GM23338 (cell line): ENCODE results near the gene WARS2.

ENCODE experiments used
- CTCF ChIP-seq, 2 experiments: fragments of 200-600 bp in 1 of 2; sonication (generic) in 1 of 2; conservative IDR thresholded peaks; 2 replicates each; pipeline versions ENCODE4 v1.5.1 to v1.6.1; 2016 to 2017; ENCODE audit warnings: antibody characterized with exemption in 2 of 2, low read depth in 2 of 2, mild to moderate bottlenecking in 2 of 2, moderate library complexity in 1 of 2
- EZH2 ChIP-seq: fragments of 200-600 bp; sonication (generic); IDR thresholded peaks from one replicate; pipeline ENCODE4 v1.8.0; 2017; ENCODE audit warnings: antibody characterized with exemption, mild to moderate bottlenecking, low read depth; ENCODE audit not compliant: unreplicated experiment
- EZH2phosphoT487 ChIP-seq: fragments of 200-600 bp; sonication (generic); IDR thresholded peaks from one replicate; pipeline ENCODE4 v1.8.1; 2018; ENCODE audit warnings: antibody characterized with exemption; ENCODE audit not compliant: unreplicated experiment
- NANOG ChIP-seq: IDR thresholded peaks from 2 replicates; pipeline ENCODE4 v1.6.1; 2016; ENCODE audit warnings: antibody characterized with exemption, borderline replicate concordance
- POLR2AphosphoS5 ChIP-seq: IDR thresholded peaks from 2 replicates; pipeline ENCODE4 v1.6.1; 2016; ENCODE audit warnings: antibody characterized with exemption, low read depth
- STAT1 ChIP-seq: IDR thresholded peaks from one replicate; pipeline ENCODE4 v1.6.1; 2016; ENCODE audit warnings: antibody characterized with exemption; ENCODE audit not compliant: unreplicated experiment
- ZNF114 ChIP-seq: fragments of 250-450 bp; sonication (Bioruptor Pico); IDR thresholded peaks from 2 replicates; pipeline ENCODE4 v1.5.0; 2020; ENCODE audit warnings: mild to moderate bottlenecking, moderate library complexity
- ZNF331 ChIP-seq: fragments of 250-450 bp; sonication (Bioruptor Pico); IDR thresholded peaks from 2 replicates; pipeline ENCODE4 v1.5.0; 2020; ENCODE audit warnings: low read depth, mild to moderate bottlenecking, moderate library complexity
- TF ChIP-seq, protein P1 (sequence below): IDR thresholded peaks from one replicate; pipeline ENCODE4 v1.6.1; 2018; ENCODE audit warnings: antibody characterized with exemption; ENCODE audit not compliant: unreplicated experiment

- TF ChIP-seq CTCF (conservative IDR thresholded peaks at IDR 0.05; ENCODE audit: low read depth in 2 of 2), result no peak
- TF ChIP-seq NANOG, result no peak
- TF ChIP-seq ZNF114 (CRISPR knock-in tag), result no peak
- TF ChIP-seq, protein P1, sequence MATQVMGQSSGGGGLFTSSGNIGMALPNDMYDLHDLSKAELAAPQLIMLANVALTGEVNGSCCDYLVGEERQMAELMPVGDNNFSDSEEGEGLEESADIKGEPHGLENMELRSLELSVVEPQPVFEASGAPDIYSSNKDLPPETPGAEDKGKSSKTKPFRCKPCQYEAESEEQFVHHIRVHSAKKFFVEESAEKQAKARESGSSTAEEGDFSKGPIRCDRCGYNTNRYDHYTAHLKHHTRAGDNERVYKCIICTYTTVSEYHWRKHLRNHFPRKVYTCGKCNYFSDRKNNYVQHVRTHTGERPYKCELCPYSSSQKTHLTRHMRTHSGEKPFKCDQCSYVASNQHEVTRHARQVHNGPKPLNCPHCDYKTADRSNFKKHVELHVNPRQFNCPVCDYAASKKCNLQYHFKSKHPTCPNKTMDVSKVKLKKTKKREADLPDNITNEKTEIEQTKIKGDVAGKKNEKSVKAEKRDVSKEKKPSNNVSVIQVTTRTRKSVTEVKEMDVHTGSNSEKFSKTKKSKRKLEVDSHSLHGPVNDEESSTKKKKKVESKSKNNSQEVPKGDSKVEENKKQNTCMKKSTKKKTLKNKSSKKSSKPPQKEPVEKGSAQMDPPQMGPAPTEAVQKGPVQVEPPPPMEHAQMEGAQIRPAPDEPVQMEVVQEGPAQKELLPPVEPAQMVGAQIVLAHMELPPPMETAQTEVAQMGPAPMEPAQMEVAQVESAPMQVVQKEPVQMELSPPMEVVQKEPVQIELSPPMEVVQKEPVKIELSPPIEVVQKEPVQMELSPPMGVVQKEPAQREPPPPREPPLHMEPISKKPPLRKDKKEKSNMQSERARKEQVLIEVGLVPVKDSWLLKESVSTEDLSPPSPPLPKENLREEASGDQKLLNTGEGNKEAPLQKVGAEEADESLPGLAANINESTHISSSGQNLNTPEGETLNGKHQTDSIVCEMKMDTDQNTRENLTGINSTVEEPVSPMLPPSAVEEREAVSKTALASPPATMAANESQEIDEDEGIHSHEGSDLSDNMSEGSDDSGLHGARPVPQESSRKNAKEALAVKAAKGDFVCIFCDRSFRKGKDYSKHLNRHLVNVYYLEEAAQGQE, result no peak
- TF ChIP-seq POLR2AphosphoS5, result no peak
- no peak for TF ChIP-seq EZH2
- no peak for TF ChIP-seq EZH2phosphoT487
- TF ChIP-seq ZNF331 (CRISPR knock-in tag), result no peak
- no peak for TF ChIP-seq STAT1
Measured at GRCh38 chr1:119160866-119161265, 20.4 kb upstream of the WARS2 start.
